Measurements from ENCODE around the gene L1CAM. TPM values are rescaled to one million over a fixed set of nuclear protein-coding genes. Genes with fewer than 3 reads are reported as not detected.

L1CAM gene
- total RNA-seq, 2 donors from 2014 or later, result 6.3 to 7.0 TPM

- no peak for TF ChIP-seq CTCF (IDR thresholded peaks at IDR 0.05)
- no peak overlapping the region for H3K4me3 ChIP-seq
- H3K4me1 ChIP-seq, result peaks cover 0 to 38% of the 10 kb centered on the region in 2 donors
- no peak overlapping the region for H3K27ac ChIP-seq
- DNase-seq (ENCODE audit: low spot score), result no peak
- no peaks in the 10 kb centered on the region for H3K9me3 ChIP-seq
- no peaks in the 10 kb centered on the region for H3K27me3 ChIP-seq
- H3K36me3 ChIP-seq, result no peaks in the 10 kb centered on the region
These were observed 35.8 kb upstream of the L1CAM start for GRCh38 chrX:153921511-153922446.

GRCh38 chrX:153921070-153921469 lies 35.1 kb upstream of the L1CAM start:
- no peak for DNase-seq (ENCODE audit: low spot score)
- no peak for TF ChIP-seq CTCF (IDR thresholded peaks at IDR 0.05)
- Histone ChIP-seq H3K27me3 (no peaks in the 10 kb centered on the region), H3K4me1 (peaks cover 0 to 32% of the 10 kb centered on the region in 2 donors), H3K9me3 (no peaks in the 10 kb centered on the region), H3K36me3 (no peaks in the 10 kb centered on the region), H3K4me3 (no peak overlapping the region), H3K27ac (no peak overlapping the region)

GRCh38 chrX:153920546-153920945 lies 34.6 kb upstream of the L1CAM start:
- Histone ChIP-seq H3K9me3 (no peaks in the 10 kb centered on the region), H3K27me3 (no peaks in the 10 kb centered on the region), H3K36me3 (no peaks in the 10 kb centered on the region), H3K4me3 (no peak overlapping the region), H3K4me1 (peaks cover 0 to 32% of the 10 kb centered on the region in 2 donors), H3K27ac (no peak overlapping the region)
- DNase-seq (ENCODE audit: low spot score), result no peak
- no peak for TF ChIP-seq CTCF (IDR thresholded peaks at IDR 0.05)

- no peaks in the 10 kb centered on the region for H3K27me3 ChIP-seq
- no peaks in the 10 kb centered on the region for H3K9me3 ChIP-seq
- DNase-seq (ENCODE audit: low spot score), result no peak
- H3K36me3 ChIP-seq, result no peaks in the 10 kb centered on the region
- no peak overlapping the region for H3K4me3 ChIP-seq
- peaks cover 0 to 27% of the 10 kb centered on the region in 2 donors for H3K4me1 ChIP-seq
- no peak for TF ChIP-seq CTCF (IDR thresholded peaks at IDR 0.05)
- H3K27ac ChIP-seq, result no peak overlapping the region
These were observed 33.3 kb upstream of the L1CAM start for GRCh38 chrX:153919281-153919680.

GRCh38 chrX:153917869-153918268 lies 31.9 kb upstream of the L1CAM start:
- DNase-seq (ENCODE audit: low spot score), result no peak
- H3K4me3 ChIP-seq, result no peak overlapping the region
- H3K9me3 ChIP-seq, result no peaks in the 10 kb centered on the region
- TF ChIP-seq CTCF (IDR thresholded peaks at IDR 0.05), result no peak
- H3K27me3 ChIP-seq, result no peaks in the 10 kb centered on the region
- H3K36me3 ChIP-seq, result no peaks in the 10 kb centered on the region
- H3K27ac ChIP-seq, result no peak overlapping the region
- peaks cover 0 to 14% of the 10 kb centered on the region in 2 donors for H3K4me1 ChIP-seq
